Spleen (tissue), 7 donors: ENCODE data around the gene EXOSC1.

Source experiments
- CTCF ChIP-seq, 11 experiments: fragments of 200-600 bp in 7 of 11; fragments of 450-650 bp in 4 of 11; sonication (generic) in 4 of 11; IDR thresholded peaks in 8 of 11; conservative IDR thresholded peaks in 3 of 11; 1 replicate in 7 of 11; 2 replicates in 4 of 11; pipeline versions ENCODE4 v1.4.0 to v1.8.0; 2016 to 2021; ENCODE audit warnings: antibody characterized with exemption in 11 of 11, inconsistent platforms in 4 of 11, mild to moderate bottlenecking in 1 of 11
- POLR2AphosphoS5 ChIP-seq, 3 donors: sonication (generic); formaldehyde crosslinking; IDR thresholded peaks; one replicate each; pipeline ENCODE4 v1.5.1; 2017; ENCODE audit warnings: antibody characterized with exemption in 3 of 3
- donor health status: DM: no; HTN: no; CAD: no; lungs with moderate emphysema.
- donor health status: DM: no; HTN: no; CAD: no.
- donor health status: DM: no; HTN: no; CAD: no.

- no peak for TF ChIP-seq CTCF (IDR thresholded peaks at IDR 0.05 in 8 of 11, conservative IDR thresholded peaks at IDR 0.05 in 3 of 11)
- TF ChIP-seq POLR2AphosphoS5 (IDR thresholded peaks at IDR 0.05) = no peak
These were observed 32.9 kb downstream of the EXOSC1 start for GRCh38 chr10:97412891-97413304.
